Keratinocyte (primary cell): Measurements from ENCODE around the gene ARID1B.

ENCODE experiments used
- CTCF ChIP-seq, 3 experiments: IDR thresholded peaks in 1 of 3; conservative IDR thresholded peaks in 1 of 3; optimal IDR thresholded peaks in 1 of 3; 2 replicates in 2 of 3; 3 replicates in 1 of 3; pipeline versions ENCODE3 to v1.5.1; 2011; ENCODE audit warnings: low read length in 3 of 3, mild to moderate bottlenecking in 3 of 3, moderate library complexity in 2 of 3, control low read depth in 1 of 3, inconsistent platforms in 1 of 3; ENCODE audit not compliant: insufficient read depth in 2 of 3; ENCODE audit errors: extremely low read depth in 1 of 3
- EZH2 ChIP-seq: IDR thresholded peaks from one replicate; pipeline ENCODE4 v1.6.1; 2012; ENCODE audit warnings: inconsistent platforms, mild to moderate bottlenecking, low read length, moderate library complexity

- TF ChIP-seq CTCF (optimal IDR thresholded peaks at IDR 0.05 in 1 of 3, IDR thresholded peaks at IDR 0.05 in 1 of 3, conservative IDR thresholded peaks at IDR 0.05 in 1 of 3; ENCODE audit: extremely low read depth in 1 of 3, insufficient read depth in 2 of 3, low read length in 3 of 3) (no peak), EZH2 (no peak)
Measured at GRCh38 chr6:156938143-156938542, 161.0 kb downstream of the ARID1B start.
